ENCODE data around the gene DACT3.

Gene DACT3

DNA sequence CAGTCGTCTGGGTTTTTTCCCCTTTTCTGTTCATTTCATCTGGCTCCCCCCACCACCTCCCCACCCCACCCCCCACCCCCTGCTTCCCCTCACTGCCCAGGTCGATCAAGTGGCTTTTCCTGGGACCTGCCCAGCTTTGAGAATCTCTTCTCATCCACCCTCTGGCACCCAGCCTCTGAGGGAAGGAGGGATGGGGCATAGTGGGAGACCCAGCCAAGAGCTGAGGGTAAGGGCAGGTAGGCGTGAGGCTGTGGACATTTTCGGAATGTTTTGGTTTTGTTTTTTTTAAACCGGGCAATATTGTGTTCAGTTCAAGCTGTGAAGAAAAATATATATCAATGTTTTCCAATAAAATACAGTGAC is 50.6 kb downstream of the DACT3 start:
- no peak for DNase-seq

GRCh38 chr19:46609511-46610412 is 51.2 kb downstream of the DACT3 start:
- no peak for DNase-seq

DNA sequence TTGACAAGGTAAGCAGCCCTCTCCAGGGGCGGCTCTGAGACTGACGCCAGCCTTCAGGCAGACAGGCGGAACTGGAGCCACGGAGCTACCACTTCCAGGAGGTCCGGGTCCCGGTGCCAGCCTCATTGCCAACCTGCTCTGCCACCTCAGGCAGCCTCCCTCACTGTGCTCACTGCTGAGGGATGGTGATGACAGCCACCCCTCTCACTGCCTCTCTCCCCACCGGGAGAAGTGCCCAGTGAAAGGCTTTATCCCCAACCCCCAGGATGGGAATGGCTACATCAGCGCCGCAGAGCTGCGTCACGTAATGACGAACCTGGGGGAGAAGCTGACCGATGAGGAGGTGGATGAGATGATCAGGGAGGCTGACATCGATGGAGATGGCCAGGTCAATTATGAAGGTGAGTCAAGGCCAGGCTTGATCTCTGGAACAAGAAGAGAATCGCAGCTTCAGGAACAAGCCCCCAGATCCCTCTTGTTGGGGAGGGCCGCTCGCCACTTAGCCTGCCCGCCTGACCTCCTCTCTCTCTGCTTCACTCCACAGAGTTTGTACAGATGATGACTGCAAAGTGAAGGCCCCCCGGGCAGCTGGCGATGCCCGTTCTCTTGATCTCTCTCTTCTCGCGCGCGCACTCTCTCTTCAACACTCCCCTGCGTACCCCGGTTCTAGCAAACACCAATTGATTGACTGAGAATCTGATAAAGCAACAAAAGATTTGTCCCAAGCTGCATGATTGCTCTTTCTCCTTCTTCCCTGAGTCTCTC is 52.2 kb downstream of the DACT3 start:
- DNase-seq = no peak

- DNase-seq = no peak
These were observed 52.8 kb downstream of the DACT3 start for GRCh38 chr19:46608178-46608577.

DNA sequence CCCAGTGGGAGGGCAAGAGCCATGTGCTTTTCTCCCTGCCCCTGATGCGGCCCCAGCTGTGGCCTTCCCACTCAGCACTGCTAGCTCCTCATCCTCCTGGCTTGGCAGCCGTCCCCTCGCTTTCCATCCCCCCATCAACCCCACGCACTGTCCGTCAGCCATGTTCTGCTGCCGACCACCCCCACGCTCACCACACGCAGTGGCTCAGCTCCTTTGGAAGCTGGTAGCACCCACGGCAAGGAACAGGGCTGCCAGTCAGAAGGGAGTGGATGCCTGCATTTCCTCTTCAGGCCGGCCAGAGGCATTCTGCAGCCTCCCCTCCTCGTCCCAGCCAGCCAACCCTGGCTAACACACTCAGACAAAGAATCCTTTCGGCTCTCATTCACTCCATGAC is 53.5 kb downstream of the DACT3 start:
- peak; percentile 14 for DNase-seq

- no peak for DNase-seq
These were observed 54.1 kb downstream of the DACT3 start for GRCh38 chr19:46606681-46607447.

- no peak for DNase-seq
These were observed 55.0 kb downstream of the DACT3 start for GRCh38 chr19:46606019-46606418.

GRCh38 chr19:46605356-46605821 is 55.6 kb downstream of the DACT3 start:
- no peak for DNase-seq

DNA sequence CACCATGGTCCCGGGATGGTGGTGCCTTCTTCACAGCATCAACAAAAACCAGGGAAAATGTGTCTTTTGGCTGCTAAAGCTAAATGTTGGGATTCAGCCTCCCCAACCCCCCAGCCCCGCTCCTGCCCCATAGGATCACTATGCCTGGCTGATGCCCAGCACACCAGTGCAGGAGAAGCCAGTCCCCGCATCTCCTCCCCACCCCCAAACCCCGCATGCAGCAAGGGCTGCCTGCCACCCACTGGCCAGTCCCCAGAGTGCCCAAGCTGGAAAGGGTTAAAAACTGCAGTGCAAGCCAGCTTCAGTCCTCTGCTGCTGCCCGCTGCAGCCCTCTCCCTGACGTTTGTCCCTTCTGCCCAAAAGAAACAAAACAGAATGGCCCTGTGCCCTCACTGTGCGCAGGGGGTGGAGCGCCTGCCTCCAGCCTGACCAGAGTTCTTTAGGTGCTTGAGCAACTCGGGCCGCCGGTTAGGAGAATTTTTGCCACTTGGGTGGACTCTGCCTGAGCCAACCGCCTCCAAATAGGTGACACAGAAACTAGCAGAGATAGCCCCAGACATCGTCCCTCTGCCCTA is 56.1 kb downstream of the DACT3 start:
- no peak for DNase-seq

DNA sequence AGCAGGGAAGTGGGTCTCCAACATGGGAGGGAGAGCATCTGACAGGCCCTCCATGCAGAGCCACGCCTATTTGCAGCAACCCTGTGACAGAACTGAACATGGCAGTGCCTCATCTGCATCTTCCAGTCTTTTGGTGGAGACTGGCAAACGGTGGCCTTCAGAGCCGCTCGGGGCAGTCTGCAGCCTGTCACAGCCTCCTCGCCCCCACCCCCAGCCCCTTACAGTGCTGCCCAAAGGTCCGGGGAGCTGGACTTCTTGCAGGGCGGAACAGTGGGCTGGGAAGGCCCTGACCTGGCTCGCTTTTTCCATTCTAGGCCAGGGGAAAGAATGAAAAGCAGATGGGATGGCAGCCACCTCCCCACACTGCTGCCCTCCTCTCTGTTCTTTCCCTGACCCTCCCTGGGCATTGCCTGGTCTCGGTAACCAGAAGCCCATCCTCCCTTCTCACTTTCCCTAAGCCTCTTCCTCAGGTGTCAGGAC is 57.2 kb downstream of the DACT3 start:
- no peak for DNase-seq

DNA sequence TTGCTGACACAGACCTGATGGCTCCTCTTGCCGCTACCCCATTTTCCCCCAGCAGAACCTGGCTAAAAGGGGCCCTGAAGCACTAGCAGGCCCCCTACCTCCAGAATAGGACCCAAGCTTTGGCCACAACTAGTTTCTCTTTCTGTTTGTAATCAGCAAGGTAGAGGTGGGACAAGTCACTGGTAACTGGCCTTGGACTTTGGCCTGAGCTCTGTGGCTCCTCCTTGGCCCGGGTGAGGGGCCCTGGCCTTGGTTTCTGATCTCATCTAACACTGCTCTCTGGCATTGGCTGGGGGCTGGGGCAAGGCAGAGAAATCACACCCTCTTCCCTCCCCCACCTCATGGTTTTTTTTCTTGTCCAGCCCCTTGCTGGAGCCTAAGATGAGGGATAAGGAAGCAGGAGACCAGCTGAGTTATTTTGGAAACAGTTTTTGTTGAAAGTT is 57.8 kb downstream of the DACT3 start:
- no peak for DNase-seq

DNA sequence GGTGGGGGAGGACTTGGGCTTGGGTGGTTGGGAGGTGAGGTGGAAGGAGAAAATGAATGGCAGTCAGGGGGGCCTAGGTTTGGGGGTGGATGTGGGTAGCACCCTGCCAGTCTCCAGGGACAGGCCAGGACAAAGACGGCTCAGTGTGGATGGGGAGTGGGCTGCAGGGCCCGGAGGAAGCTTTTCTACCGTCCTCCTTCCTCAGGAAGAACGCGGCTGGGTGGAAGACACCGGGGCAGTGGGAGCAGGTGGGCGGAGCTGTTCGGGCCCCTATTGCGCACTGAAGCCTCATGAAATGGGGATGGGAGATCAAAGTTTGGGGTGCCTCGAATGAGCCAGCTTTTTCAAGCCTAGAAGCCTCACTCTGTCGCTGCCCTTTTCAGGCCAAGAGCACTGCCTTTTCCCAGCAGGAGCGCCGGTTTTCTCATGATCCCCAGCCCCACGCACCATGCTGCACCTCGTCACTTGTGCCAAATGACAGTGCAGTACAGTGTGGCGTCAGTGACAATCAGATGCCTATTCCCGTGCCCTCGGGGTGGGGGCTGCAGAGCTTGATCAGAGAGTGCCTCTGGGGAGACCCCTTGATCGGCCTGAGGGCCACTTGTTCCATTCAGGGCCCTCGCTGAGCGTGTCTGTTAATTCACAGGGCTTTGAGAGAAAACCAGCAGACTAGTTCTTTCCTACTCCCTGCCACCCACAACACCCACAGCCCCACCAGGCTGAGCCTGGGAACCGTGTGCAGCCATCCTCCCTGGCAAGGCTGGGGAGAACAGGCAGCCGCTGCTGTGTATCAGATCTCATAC is 58.4 kb downstream of the DACT3 start:
- DNase-seq = no peak

DNA sequence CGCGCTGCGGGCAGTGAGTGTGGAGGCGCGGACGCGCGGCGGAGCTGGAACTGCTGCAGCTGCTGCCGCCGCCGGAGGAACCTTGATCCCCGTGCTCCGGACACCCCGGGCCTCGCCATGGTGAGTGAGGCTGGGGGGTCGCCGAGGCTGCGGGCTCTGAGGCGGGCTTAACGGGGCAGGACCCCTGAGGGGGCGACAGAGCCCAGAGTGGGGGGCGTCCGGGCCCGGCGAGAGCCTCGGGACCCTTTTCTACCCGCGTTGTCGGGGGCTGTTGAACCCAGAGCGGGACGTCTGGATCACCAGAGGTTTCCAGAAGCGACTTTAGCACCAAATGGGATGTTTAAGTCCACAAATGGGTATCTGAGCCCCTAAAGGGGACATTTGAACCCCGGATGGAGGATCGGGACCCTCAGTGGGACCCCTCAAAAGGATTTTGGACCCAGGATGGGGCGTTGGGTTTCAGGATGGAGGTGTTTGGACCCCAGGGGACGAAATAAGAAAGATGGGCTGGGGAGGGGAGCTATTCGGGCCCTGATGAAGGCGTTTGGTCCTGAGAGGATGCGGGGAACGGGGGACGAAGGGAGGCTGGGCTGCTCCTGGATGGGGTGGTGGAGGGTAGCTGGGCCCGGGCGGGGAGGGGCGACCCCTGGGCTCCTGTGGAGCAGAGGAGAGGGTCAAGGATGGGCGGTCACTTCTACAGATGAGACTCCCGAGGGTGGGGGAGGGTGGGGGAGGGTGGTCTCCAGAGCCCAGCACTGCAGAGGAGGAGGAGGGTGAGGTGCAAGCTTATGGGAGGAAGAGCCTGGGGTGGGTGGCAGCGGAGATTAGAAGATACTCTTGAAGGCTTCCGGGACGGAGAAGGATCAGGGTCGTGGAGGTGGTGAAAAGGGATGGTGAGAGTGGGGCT is 59.4 kb downstream of the DACT3 start, which contains the start of gene CALM3:
CALM3 (plus strand) TSS at position 13 of the 907 bp plus-strand sequence; CDS start at position 118, 105 bp downstream.
- DNase-seq = no peak

- DNase-seq = peak; percentile 98
These were observed 60.3 kb downstream of the DACT3 start for GRCh38 chr19:46600384-46601317.

DNA sequence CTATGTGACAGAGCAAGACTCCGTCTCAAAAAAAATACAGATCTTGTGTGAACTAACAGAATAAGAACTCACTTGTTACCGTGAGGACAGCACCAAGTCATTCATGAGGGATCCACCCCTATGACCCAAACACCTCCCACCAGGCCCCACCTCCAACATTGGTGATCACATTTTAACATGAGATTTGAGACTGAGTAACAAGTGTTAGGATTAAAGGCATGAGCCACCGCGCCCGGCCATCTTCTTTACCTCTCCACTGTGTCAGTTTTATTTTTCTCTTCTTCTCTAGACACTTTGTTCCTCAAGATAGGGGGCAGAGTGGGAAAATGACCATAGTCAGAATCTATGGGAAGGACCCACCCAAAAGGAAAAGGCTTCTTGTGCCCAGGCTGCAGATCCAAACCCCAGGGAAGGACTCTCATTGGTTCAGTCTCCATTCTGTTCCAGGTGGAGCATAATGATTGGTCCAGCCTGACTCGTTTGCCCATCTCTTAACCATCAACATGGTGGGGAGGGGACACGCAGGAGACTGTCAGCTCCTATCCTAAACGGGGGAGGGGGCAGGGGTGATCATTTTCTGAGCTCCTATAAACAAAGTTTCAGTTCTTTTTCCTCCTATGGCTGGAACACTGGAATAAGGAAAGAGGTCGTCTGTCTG is 61.1 kb downstream of the DACT3 start:
- no peak for DNase-seq

GRCh38 chr19:46598372-46598917 is 62.5 kb downstream of the DACT3 start:
- no peak for DNase-seq

Data from NCI-H748 treated with DMSO at 0.1 percent for 48 hours (cell line).